Epithelial cell of proximal tubule (primary cell): ENCODE results near the gene RIN1. TPM values are rescaled to one million over a fixed set of nuclear protein-coding genes. Genes with fewer than 3 reads are reported as not detected.
"Not testable (repeated sequence)": the region's sequence is repeated elsewhere in the genome, so short reads cannot be mapped to it uniquely, and the experiment has no call there.

Experiments used
- DNase-seq: peaks from one replicate; pipeline ENCODE4 v3.0.0-alpha.2; 2011; ENCODE audit warnings: low read depth
- H3K4me3 ChIP-seq: 2 replicates; pipeline ENCODE4 v1.5.1; 2011; ENCODE audit warnings: low read depth, mild to moderate bottlenecking, low read length
- CTCF ChIP-seq: conservative IDR thresholded peaks from 2 replicates; pipeline ENCODE4 v1.5.1; 2012; ENCODE audit warnings: low read depth, mild to moderate bottlenecking, low read length
- total RNA-seq: library from RNA; depleted of rRNA; stranded (reverse); fragments of >200 nt; gene quantifications from 2 replicates; pipeline ENCODE4 v1.2.3, GENCODE V29; 2015

RIN1 gene
- total RNA-seq, 1 donor from 2014 or later = 18.9 TPM

- no peak for TF ChIP-seq CTCF
- H3K4me3 ChIP-seq = no peak overlapping the region
- no peak for DNase-seq
These were observed 9.7 kb downstream of the RIN1 start for GRCh38 chr11:66326261-66327111.

GRCh38 chr11:66325263-66325671, 11.0 kb downstream of the RIN1 start:
- no peak for DNase-seq
- no peak for TF ChIP-seq CTCF
- no peak overlapping the region for H3K4me3 ChIP-seq

- DNase-seq = no peak
- TF ChIP-seq CTCF = no peak
- H3K4me3 ChIP-seq = no peak overlapping the region
These were observed 11.6 kb downstream of the RIN1 start for GRCh38 chr11:66324664-66325063.

- DNase-seq = no peak
- no peak for TF ChIP-seq CTCF
- no peak overlapping the region for H3K4me3 ChIP-seq
These were observed 12.6 kb downstream of the RIN1 start for GRCh38 chr11:66323684-66324083.

GRCh38 chr11:66322732-66323427, 13.4 kb downstream of the RIN1 start:
- no peak for DNase-seq
- no peak for TF ChIP-seq CTCF
- no peak overlapping the region for H3K4me3 ChIP-seq

- DNase-seq = no peak
- no peak for TF ChIP-seq CTCF
- H3K4me3 ChIP-seq = no peak overlapping the region
These were observed 14.6 kb downstream of the RIN1 start for GRCh38 chr11:66321606-66322005.

GRCh38 chr11:66320748-66321147, 15.5 kb downstream of the RIN1 start:
- not testable (repeated sequence) for DNase-seq, H3K4me3 ChIP-seq

- not testable (repeated sequence) for DNase-seq, H3K4me3 ChIP-seq
These were observed 15.9 kb downstream of the RIN1 start for GRCh38 chr11:66320289-66320688.
